ENCODE data around the gene GOLGA6A. TPM values are rescaled to one million over a fixed set of nuclear protein-coding genes. Genes with fewer than 3 reads are reported as not detected.
"Not testable (repeated sequence)": the region's sequence is repeated elsewhere in the genome, so short reads cannot be mapped to it uniquely, and the experiment has no call there.

Gene GOLGA6A
- total RNA-seq, 1 donor from 2014 or later, result not detected

DNA sequence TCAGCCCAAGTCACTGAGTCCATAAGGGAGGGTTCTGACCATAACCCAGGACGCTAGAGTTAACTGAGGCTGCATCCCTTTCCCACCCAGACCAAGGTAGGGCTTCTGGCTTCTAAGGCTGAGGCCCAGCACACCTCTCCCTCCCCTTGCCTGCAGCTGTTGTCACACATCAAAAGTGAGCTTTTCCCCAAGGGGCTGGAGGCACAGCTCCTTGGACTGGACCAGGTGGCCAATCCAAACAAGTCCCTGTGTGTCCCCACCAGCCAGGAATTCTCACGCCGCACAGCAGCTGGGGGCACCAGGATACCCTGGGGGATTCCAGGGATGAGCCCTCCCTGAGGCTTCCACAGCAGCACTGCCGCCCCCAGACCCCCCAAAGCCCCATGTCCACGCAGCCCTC is 25.8 kb upstream of the GOLGA6A start:
- no peak for DNase-seq (ENCODE audit: extremely low spot score, unreplicated experiment)
- no peaks in the 10 kb centered on the region for H3K36me3 Mint-ChIP-seq (ENCODE audit: unreplicated experiment)
- H3K4me1 Mint-ChIP-seq (ENCODE audit: unreplicated experiment), result no peaks in the 10 kb centered on the region
- H3K27ac Mint-ChIP-seq (ENCODE audit: unreplicated experiment), result no peak overlapping the region
- TF ChIP-seq, protein P1, sequence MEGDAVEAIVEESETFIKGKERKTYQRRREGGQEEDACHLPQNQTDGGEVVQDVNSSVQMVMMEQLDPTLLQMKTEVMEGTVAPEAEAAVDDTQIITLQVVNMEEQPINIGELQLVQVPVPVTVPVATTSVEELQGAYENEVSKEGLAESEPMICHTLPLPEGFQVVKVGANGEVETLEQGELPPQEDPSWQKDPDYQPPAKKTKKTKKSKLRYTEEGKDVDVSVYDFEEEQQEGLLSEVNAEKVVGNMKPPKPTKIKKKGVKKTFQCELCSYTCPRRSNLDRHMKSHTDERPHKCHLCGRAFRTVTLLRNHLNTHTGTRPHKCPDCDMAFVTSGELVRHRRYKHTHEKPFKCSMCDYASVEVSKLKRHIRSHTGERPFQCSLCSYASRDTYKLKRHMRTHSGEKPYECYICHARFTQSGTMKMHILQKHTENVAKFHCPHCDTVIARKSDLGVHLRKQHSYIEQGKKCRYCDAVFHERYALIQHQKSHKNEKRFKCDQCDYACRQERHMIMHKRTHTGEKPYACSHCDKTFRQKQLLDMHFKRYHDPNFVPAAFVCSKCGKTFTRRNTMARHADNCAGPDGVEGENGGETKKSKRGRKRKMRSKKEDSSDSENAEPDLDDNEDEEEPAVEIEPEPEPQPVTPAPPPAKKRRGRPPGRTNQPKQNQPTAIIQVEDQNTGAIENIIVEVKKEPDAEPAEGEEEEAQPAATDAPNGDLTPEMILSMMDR (IDR thresholded peaks at IDR 0.05), result no peak
- H3K27me3 Mint-ChIP-seq (ENCODE audit: unreplicated experiment), result peaks cover 14% of the 10 kb centered on the region
- no peaks in the 10 kb centered on the region for H3K9me3 Mint-ChIP-seq (ENCODE audit: unreplicated experiment)
- H3K4me3 Mint-ChIP-seq (ENCODE audit: unreplicated experiment), result no peak overlapping the region

DNA sequence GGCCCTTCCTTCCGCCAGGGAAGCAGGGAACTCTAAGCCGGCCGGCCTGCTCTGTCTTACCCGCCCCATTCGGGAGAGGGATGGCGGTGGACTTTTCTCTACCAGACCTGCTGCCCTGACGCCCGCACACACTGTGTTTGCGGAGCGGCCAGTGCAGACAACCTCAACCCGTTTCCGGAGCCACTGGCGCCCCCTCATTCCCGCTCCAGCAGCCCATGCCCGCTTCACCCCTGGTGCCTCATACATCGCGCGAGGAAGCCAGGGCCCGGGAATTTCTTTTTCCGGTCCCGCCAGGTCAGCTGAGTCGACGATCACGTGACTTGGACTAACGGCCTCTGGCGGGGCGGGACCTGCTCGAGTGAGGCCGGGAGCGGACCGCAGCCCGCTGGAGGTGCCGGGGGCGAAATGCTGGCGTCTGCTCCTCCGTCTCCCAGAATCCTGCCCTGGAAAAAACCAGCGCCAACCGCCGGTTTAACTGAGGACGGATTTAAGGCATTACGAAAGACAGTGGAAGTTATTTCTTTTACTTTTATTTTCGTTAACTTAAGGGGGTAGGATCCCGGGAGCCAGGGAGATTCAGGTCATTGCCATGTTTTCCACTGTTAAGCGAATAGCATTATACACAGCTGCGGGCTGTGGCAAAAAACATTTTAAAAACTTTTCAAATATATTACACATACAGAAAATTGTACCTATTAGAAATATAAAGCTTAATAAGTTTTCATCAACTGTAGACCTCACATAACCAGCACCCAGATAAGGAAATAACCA is 17.8 kb upstream of the GOLGA6A start:
- not testable (repeated sequence) for H3K9me3 Mint-ChIP-seq (ENCODE audit: unreplicated experiment); H3K27me3 Mint-ChIP-seq (ENCODE audit: unreplicated experiment); H3K4me1 Mint-ChIP-seq (ENCODE audit: unreplicated experiment); H3K36me3 Mint-ChIP-seq (ENCODE audit: unreplicated experiment)
- DNase-seq (ENCODE audit: extremely low spot score, unreplicated experiment), result peak; percentile 97
- Mint-ChIP-seq H3K4me3 (ENCODE audit: unreplicated experiment) (peak overlapping the region; percentile 83), H3K27ac (ENCODE audit: unreplicated experiment) (peak overlapping the region; percentile 96)

GRCh38 chr15:74096753-74097474 is 14.6 kb upstream of the GOLGA6A start:
- not testable (repeated sequence) for H3K4me3 Mint-ChIP-seq (ENCODE audit: unreplicated experiment); H3K36me3 Mint-ChIP-seq (ENCODE audit: unreplicated experiment); H3K27ac Mint-ChIP-seq (ENCODE audit: unreplicated experiment); DNase-seq (ENCODE audit: extremely low spot score, unreplicated experiment); H3K9me3 Mint-ChIP-seq (ENCODE audit: unreplicated experiment); H3K4me1 Mint-ChIP-seq (ENCODE audit: unreplicated experiment); H3K27me3 Mint-ChIP-seq (ENCODE audit: unreplicated experiment)

DNA sequence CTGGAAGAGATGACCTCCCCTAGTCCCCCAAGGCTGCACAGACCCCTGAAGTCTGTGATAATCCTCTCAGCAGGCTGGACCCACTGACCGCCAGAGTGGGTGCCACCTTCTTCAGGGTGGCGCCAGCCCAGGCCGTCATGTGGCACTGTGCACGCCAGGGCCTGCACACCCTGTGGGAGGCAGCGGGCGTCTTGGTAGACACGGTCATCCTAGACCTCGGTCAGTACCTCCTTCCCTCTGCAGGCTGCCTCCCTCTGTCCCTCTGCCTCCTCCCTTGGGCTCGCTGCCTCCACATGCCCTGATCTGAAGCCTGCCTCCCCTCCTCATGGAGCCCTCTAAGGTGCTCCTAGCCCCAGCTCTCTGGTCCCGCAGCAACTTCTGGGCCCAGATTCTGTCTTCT is 13.3 kb upstream of the GOLGA6A start:
- H3K9me3 Mint-ChIP-seq (ENCODE audit: unreplicated experiment); H3K4me1 Mint-ChIP-seq (ENCODE audit: unreplicated experiment); DNase-seq (ENCODE audit: extremely low spot score, unreplicated experiment); H3K36me3 Mint-ChIP-seq (ENCODE audit: unreplicated experiment); H3K4me3 Mint-ChIP-seq (ENCODE audit: unreplicated experiment); H3K27ac Mint-ChIP-seq (ENCODE audit: unreplicated experiment); H3K27me3 Mint-ChIP-seq (ENCODE audit: unreplicated experiment): not testable (repeated sequence)

DNA sequence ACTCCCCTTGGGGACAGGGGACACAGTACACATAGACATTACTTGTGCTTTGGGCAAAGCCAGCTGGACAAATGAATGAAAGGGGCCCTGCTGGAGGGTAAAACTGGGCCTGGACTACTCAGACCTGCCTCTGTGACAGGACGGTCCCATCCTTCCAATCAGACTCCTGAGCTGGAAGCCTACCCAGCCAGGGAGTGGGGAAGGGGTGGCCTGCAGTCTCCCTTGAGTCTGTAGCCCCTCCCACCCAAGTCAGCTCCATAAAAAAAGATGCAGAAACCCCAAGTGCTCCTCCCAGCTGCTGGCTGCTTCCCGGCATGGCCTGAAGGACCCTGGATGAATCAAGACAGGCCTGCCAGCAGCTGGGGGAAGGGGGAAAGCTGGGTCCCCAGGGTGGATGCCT is 12.2 kb upstream of the GOLGA6A start:
- H3K27ac Mint-ChIP-seq (ENCODE audit: unreplicated experiment); H3K9me3 Mint-ChIP-seq (ENCODE audit: unreplicated experiment); H3K27me3 Mint-ChIP-seq (ENCODE audit: unreplicated experiment); H3K4me3 Mint-ChIP-seq (ENCODE audit: unreplicated experiment); H3K36me3 Mint-ChIP-seq (ENCODE audit: unreplicated experiment); DNase-seq (ENCODE audit: extremely low spot score, unreplicated experiment); H3K4me1 Mint-ChIP-seq (ENCODE audit: unreplicated experiment): not testable (repeated sequence)

GRCh38 chr15:74075781-74076180 is 6.6 kb downstream of the GOLGA6A start:
- H3K27me3 Mint-ChIP-seq (ENCODE audit: unreplicated experiment); H3K27ac Mint-ChIP-seq (ENCODE audit: unreplicated experiment); H3K4me1 Mint-ChIP-seq (ENCODE audit: unreplicated experiment); H3K4me3 Mint-ChIP-seq (ENCODE audit: unreplicated experiment); H3K9me3 Mint-ChIP-seq (ENCODE audit: unreplicated experiment); H3K36me3 Mint-ChIP-seq (ENCODE audit: unreplicated experiment): not testable (repeated sequence)
- peak; percentile 81 for DNase-seq (ENCODE audit: extremely low spot score, unreplicated experiment)

- peak; percentile 84 for DNase-seq (ENCODE audit: extremely low spot score, unreplicated experiment)
- not testable (repeated sequence) for H3K36me3 Mint-ChIP-seq (ENCODE audit: unreplicated experiment); H3K27ac Mint-ChIP-seq (ENCODE audit: unreplicated experiment); H3K9me3 Mint-ChIP-seq (ENCODE audit: unreplicated experiment); H3K27me3 Mint-ChIP-seq (ENCODE audit: unreplicated experiment); H3K4me1 Mint-ChIP-seq (ENCODE audit: unreplicated experiment); H3K4me3 Mint-ChIP-seq (ENCODE audit: unreplicated experiment)
- TF ChIP-seq, protein P1 (IDR thresholded peaks at IDR 0.05), result peak; percentile 25
These were observed 9.6 kb downstream of the GOLGA6A start for GRCh38 chr15:74072614-74073337.

- H3K4me1 Mint-ChIP-seq (ENCODE audit: unreplicated experiment); H3K9me3 Mint-ChIP-seq (ENCODE audit: unreplicated experiment); H3K27me3 Mint-ChIP-seq (ENCODE audit: unreplicated experiment); DNase-seq (ENCODE audit: extremely low spot score, unreplicated experiment); H3K27ac Mint-ChIP-seq (ENCODE audit: unreplicated experiment); H3K36me3 Mint-ChIP-seq (ENCODE audit: unreplicated experiment); H3K4me3 Mint-ChIP-seq (ENCODE audit: unreplicated experiment): not testable (repeated sequence)
These were observed 10.2 kb downstream of the GOLGA6A start for GRCh38 chr15:74072132-74072531.

GRCh38 chr15:74071645-74072044 is 10.7 kb downstream of the GOLGA6A start:
- peak; percentile 84 for DNase-seq (ENCODE audit: extremely low spot score, unreplicated experiment)
- not testable (repeated sequence) for H3K9me3 Mint-ChIP-seq (ENCODE audit: unreplicated experiment); H3K27me3 Mint-ChIP-seq (ENCODE audit: unreplicated experiment); H3K4me1 Mint-ChIP-seq (ENCODE audit: unreplicated experiment); H3K4me3 Mint-ChIP-seq (ENCODE audit: unreplicated experiment); H3K36me3 Mint-ChIP-seq (ENCODE audit: unreplicated experiment); H3K27ac Mint-ChIP-seq (ENCODE audit: unreplicated experiment)

All from osteocyte (in vitro differentiated cells).